Activated T-cell treated with anti-CD3 and anti-CD28 coated beads, Interleukin-2, amount 50 U/mL, for 24 hours (primary cell): ENCODE results near the gene GPC6.

Source experiments
- DNase-seq: peaks from one replicate; pipeline ENCODE4 v3.0.0-alpha.2; 2020
- H3K27ac Mint-ChIP-seq: 2 replicates; pipeline ENCODE4 v1.8.0; 2020; ENCODE audit warnings: mild to moderate bottlenecking, mixed read lengths
- H3K27me3 Mint-ChIP-seq: 2 replicates; pipeline ENCODE4 v1.8.0; 2020; ENCODE audit warnings: mixed read lengths
- H3K36me3 Mint-ChIP-seq: 2 replicates; pipeline ENCODE4 v1.8.0; 2020; ENCODE audit warnings: low read depth, mixed read lengths
- H3K4me1 Mint-ChIP-seq: 2 replicates; pipeline ENCODE4 v1.8.0; 2020; ENCODE audit warnings: low read depth, mixed read lengths
- H3K4me3 Mint-ChIP-seq: 2 replicates; pipeline ENCODE4 v1.8.0; 2020; ENCODE audit warnings: mild to moderate bottlenecking, moderate library complexity, mixed read lengths
- H3K9me3 Mint-ChIP-seq: 2 replicates; pipeline ENCODE4 v1.8.0; 2020; ENCODE audit warnings: mixed read lengths

GPC6 gene

DNA sequence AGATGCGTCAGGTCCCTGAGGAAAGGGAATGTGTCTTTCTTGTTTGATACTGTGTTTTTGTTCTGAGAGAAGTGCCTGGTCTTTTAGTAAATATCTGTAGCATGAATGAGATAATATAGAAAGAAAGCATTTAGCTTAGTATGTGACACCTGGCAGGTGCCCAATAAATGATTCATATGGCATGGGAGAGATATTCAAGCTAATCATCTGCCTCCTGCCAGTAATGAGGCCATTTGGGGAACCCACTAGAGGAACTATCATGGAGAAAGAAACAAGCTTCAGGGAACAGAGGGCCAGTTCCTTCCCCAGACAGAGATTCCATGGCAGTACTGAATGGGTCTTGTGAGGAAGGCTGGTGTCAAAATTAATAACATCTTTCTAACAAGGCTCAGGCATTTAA is 648.9 kb downstream of the GPC6 start:
- no peaks in the 10 kb centered on the region for H3K27me3 Mint-ChIP-seq
- H3K36me3 Mint-ChIP-seq, result no peaks in the 10 kb centered on the region
- no peak overlapping the region for H3K4me3 Mint-ChIP-seq
- H3K4me1 Mint-ChIP-seq, result no peaks in the 10 kb centered on the region
- H3K9me3 Mint-ChIP-seq, result peaks cover 4% of the 10 kb centered on the region
- DNase-seq, result no peak
- H3K27ac Mint-ChIP-seq, result no peak overlapping the region

DNA sequence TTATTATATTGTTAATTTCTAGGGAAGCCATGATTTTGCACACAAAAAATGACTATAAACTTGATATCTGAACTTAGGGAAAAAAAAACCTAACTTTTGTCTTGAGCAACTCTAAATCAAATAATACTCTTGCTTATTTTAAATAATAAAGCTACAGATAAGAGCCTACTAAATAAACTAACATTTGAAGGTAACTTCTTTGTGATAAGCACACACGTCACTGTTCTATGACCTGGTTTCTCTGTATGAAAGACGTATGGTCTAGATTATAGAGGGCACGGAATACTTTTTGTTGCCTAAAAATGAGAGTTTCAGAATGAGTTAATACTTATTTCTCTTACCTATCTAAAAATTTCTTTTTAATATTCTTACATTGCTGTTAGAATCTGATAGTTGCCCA is 649.6 kb downstream of the GPC6 start:
- no peak for DNase-seq
- no peaks in the 10 kb centered on the region for H3K36me3 Mint-ChIP-seq
- H3K27ac Mint-ChIP-seq, result no peak overlapping the region
- no peaks in the 10 kb centered on the region for H3K4me1 Mint-ChIP-seq
- H3K4me3 Mint-ChIP-seq, result no peak overlapping the region
- H3K27me3 Mint-ChIP-seq, result no peaks in the 10 kb centered on the region
- H3K9me3 Mint-ChIP-seq, result peaks cover 4% of the 10 kb centered on the region

DNA sequence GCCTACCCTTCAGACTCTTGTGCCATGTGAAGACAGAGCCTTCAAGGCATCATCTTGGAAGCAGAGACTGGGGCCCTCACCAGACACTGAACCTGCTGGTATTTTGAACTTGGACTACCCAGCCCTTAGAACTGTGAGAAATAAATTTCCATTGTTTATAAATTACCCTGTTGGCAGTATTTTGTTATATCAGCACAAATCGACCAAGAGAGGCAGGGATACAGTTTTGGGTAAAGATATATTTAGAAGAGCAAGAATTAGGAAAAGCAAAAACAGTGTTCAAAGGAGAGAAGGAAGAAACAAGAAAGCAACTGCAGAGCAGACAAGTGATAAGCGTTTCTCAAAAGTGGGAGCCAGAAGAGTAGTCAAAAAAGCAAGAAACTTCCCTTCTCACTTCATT is 652.1 kb downstream of the GPC6 start:
- no peak for DNase-seq
- H3K36me3 Mint-ChIP-seq, result no peaks in the 10 kb centered on the region
- H3K27ac Mint-ChIP-seq, result no peak overlapping the region
- no peak overlapping the region for H3K4me3 Mint-ChIP-seq
- H3K9me3 Mint-ChIP-seq, result peaks cover 4% of the 10 kb centered on the region
- H3K27me3 Mint-ChIP-seq, result no peaks in the 10 kb centered on the region
- no peaks in the 10 kb centered on the region for H3K4me1 Mint-ChIP-seq

DNA sequence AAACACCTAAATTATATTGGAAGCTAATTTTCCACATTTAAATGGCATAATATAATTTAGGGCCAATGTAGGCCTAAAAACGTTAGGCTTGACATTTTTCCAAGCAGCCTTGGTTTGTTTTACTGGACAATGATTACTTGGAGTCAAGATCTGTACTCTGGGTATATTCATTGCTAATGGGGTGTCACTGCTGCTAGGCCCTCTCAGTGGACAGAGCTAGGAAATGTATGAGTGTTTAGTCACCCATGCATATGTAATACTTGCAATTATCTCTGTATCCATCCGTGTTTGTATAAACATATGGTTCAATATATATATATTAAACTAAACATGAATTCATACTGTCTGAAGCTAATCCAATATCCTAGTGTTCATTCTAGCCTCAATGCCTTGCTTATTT is 654.8 kb downstream of the GPC6 start:
- no peak overlapping the region for H3K27ac Mint-ChIP-seq
- no peaks in the 10 kb centered on the region for H3K4me1 Mint-ChIP-seq
- H3K27me3 Mint-ChIP-seq, result peaks cover 2% of the 10 kb centered on the region
- DNase-seq, result no peak
- no peak overlapping the region for H3K4me3 Mint-ChIP-seq
- peaks cover 4% of the 10 kb centered on the region for H3K9me3 Mint-ChIP-seq
- no peaks in the 10 kb centered on the region for H3K36me3 Mint-ChIP-seq

DNA sequence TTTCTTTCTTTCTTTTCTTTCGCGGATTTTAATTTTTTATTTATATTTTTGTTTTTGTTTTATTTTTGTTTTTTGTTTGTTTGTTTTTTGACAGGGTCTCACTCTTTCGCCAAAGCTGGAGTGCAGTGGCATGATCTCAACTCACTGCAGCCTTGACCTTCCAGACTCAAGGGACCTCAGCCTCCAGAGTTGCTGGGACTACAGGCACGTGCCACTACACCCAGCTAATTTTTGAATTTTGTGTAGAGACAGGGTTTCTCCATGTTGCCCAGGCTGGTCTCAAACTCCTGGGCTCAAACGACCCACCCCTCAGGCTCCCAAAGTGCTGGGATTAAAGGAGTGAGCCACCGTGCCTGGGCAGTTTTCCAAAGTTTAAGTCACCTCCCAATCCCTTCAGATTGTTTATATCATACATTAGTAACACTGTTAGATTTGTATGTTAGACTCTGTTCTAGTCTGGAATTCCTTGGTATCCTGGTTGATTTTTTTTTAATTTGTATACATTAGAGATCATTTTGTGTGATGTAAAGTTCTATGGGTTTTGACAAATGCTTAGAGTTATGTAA is 655.6 kb downstream of the GPC6 start:
- Mint-ChIP-seq H3K4me3 (no peak overlapping the region), H3K4me1 (no peaks in the 10 kb centered on the region), H3K9me3 (peaks cover 4% of the 10 kb centered on the region), H3K27ac (no peak overlapping the region), H3K27me3 (peaks cover 2% of the 10 kb centered on the region), H3K36me3 (no peaks in the 10 kb centered on the region)
- DNase-seq, result no peak

DNA sequence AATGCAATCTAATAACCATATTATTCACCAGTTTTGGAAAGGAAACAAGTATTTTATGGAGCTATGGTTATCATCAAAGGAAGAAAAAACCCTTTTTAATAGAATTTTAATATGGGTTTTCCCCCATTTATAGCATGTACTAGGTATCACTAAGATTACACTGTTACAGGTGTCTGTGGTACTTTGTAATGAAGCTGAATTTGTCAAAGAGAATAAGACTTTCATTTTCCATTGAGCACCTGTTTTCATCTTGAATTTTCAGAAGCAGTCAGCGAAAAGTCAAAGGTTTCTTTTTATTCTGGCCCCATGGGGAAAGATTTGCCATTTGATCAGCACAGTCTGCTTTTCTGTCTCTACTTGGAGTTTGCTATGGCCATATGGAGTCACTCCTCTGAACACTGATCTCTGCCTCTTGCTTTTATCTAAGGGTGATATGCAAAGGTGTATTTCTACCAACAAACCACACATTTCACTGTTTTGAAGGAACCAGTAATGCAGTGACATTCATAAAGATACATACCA is 662.9 kb downstream of the GPC6 start:
- no peak for DNase-seq
- Mint-ChIP-seq H3K36me3 (no peaks in the 10 kb centered on the region), H3K27ac (no peak overlapping the region), H3K9me3 (no peaks in the 10 kb centered on the region), H3K4me3 (no peak overlapping the region), H3K4me1 (peaks cover 4% of the 10 kb centered on the region), H3K27me3 (peaks cover 2% of the 10 kb centered on the region)

DNA sequence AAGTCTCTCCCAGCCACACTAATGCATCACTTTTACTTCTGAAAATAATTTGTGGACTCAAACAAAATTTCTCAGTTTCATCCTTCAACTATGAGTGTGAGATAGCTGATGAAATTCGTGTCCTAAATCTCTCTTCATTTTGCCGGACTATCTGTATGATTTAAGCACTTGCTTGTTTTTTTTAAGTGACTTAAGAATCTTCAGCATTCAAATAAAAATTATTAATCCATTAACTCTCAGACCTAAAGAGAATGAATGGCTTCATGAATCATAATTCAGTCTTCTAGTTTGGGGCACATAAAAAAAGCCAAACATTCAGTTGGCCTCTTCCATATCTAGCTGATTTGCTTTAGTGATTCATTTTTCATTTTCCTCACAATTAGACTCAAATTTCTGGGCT is 673.4 kb downstream of the GPC6 start:
- no peak overlapping the region for H3K27ac Mint-ChIP-seq
- H3K9me3 Mint-ChIP-seq, result no peaks in the 10 kb centered on the region
- H3K4me3 Mint-ChIP-seq, result no peak overlapping the region
- no peak for DNase-seq
- H3K27me3 Mint-ChIP-seq, result peaks cover 18% of the 10 kb centered on the region
- H3K36me3 Mint-ChIP-seq, result no peaks in the 10 kb centered on the region
- no peaks in the 10 kb centered on the region for H3K4me1 Mint-ChIP-seq

- peaks cover 19% of the 10 kb centered on the region for H3K27me3 Mint-ChIP-seq
- H3K4me3 Mint-ChIP-seq, result no peak overlapping the region
- H3K4me1 Mint-ChIP-seq, result no peaks in the 10 kb centered on the region
- H3K9me3 Mint-ChIP-seq, result no peaks in the 10 kb centered on the region
- no peak overlapping the region for H3K27ac Mint-ChIP-seq
- no peaks in the 10 kb centered on the region for H3K36me3 Mint-ChIP-seq
- DNase-seq, result no peak
Measured at GRCh38 chr13:93900731-93901130, 674.1 kb downstream of the GPC6 start.

DNA sequence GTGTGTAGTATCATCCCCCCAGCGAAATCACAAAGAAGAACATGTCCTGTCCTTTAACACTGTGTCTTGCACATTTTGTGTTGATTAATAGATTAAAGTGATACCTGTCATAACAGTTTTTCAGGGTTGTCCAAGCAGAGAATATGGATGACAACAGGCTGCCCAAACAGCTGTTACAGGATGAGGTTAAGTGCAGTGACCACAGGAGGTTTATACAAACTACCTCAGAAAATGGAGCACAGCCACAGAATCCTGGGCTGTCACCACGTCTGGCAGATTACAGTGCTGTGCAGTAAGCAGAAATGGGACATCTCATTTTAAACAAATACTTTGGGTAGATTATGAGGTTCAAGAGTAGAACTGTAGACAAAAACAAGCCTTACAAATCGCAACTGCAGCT is 677.3 kb downstream of the GPC6 start:
- Mint-ChIP-seq H3K27me3 (peaks cover 24% of the 10 kb centered on the region), H3K36me3 (no peaks in the 10 kb centered on the region), H3K27ac (no peak overlapping the region), H3K9me3 (no peaks in the 10 kb centered on the region), H3K4me3 (no peak overlapping the region), H3K4me1 (no peaks in the 10 kb centered on the region)
- DNase-seq, result no peak

GRCh38 chr13:93915269-93915809 is 688.7 kb downstream of the GPC6 start:
- peaks cover 6% of the 10 kb centered on the region for H3K4me1 Mint-ChIP-seq
- H3K27me3 Mint-ChIP-seq, result peaks cover 21% of the 10 kb centered on the region
- no peak overlapping the region for H3K27ac Mint-ChIP-seq
- no peaks in the 10 kb centered on the region for H3K36me3 Mint-ChIP-seq
- no peaks in the 10 kb centered on the region for H3K9me3 Mint-ChIP-seq
- no peak overlapping the region for H3K4me3 Mint-ChIP-seq
- no peak for DNase-seq

DNA sequence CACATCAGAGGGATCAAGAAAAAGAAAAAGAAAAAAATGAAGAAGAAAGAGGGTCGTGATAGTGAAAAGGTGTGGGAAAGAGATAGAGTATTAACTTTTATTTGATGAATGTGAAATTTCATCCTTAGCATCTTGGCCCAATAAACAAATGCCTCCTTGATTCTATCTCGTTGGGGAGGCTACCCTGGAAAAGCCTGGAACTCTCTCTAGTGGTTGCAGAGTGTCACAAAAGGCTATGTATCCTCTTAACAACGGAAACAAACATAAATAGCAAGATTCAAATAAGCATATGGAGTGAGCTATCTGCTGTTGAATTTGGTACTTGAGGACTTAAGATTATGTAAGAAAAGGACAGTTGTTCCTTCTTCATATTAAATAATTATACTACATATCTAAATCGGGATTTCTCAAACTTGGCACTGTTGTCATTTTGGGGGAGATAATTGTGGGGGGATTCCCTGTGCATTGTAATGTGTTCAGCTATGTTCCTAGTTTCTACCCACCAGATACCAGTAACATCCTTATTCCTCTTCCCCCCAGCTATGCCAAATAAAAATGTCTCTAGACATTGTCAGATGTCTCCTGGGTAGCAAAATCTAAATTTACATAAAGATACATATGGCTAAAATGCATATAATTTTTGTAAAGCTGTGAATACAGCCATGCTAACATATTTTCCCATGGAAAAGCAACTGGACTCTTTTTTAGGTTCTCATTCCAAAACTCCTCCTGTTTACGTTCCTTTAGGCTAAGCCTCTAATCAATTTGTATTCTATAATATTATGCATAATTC is 695.7 kb downstream of the GPC6 start:
- Mint-ChIP-seq H3K4me1 (peaks cover 6% of the 10 kb centered on the region), H3K27ac (no peak overlapping the region), H3K27me3 (peaks cover 15% of the 10 kb centered on the region), H3K4me3 (no peak overlapping the region), H3K9me3 (no peaks in the 10 kb centered on the region), H3K36me3 (no peaks in the 10 kb centered on the region)
- DNase-seq, result no peak

- no peaks in the 10 kb centered on the region for H3K36me3 Mint-ChIP-seq
- H3K4me3 Mint-ChIP-seq, result no peak overlapping the region
- H3K4me1 Mint-ChIP-seq, result no peaks in the 10 kb centered on the region
- H3K9me3 Mint-ChIP-seq, result no peaks in the 10 kb centered on the region
- H3K27ac Mint-ChIP-seq, result no peak overlapping the region
- peaks cover 4% of the 10 kb centered on the region for H3K27me3 Mint-ChIP-seq
- DNase-seq, result no peak
Measured at GRCh38 chr13:93925990-93926389, 699.4 kb downstream of the GPC6 start.

DNA sequence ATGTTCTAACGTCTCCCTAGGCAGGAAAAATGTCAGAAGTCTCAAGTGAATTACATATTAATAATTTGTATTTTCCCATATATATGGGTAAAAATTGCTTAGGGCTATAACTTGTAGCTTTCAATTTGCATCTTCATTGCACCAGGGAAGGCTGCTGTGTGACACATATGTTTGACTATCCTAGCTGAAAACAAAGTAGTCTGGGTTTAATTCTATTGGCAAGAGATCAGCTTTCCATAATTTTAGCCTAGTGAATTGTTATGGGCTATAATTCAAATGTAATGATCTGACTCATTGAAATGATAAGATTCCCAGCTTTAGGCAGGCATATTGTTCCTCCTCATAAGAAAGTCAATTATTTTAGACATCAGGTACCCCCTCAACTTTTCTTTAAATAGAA is 699.8 kb downstream of the GPC6 start:
- no peaks in the 10 kb centered on the region for H3K4me1 Mint-ChIP-seq
- no peak overlapping the region for H3K27ac Mint-ChIP-seq
- no peak for DNase-seq
- no peak overlapping the region for H3K4me3 Mint-ChIP-seq
- H3K9me3 Mint-ChIP-seq, result no peaks in the 10 kb centered on the region
- peaks cover 4% of the 10 kb centered on the region for H3K27me3 Mint-ChIP-seq
- no peaks in the 10 kb centered on the region for H3K36me3 Mint-ChIP-seq

DNA sequence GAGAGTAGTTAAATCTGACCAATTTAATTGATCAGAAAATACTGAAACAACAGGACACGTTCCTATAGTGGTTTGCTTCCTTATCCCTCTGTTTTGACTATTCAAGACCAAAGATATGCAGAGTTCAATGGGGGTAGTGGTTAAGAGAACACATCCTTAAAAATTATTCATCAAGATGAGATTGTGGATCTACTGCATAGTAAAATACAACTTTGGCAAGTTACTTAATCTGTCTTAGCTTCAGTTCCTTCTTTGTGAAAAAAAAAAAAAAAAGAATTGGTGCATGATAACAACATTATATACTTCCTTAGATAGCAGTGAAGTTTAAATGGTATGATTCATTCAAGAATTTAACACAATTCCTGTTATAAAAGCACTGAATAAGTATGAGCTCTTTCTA is 700.8 kb downstream of the GPC6 start:
- H3K36me3 Mint-ChIP-seq, result no peaks in the 10 kb centered on the region
- H3K27ac Mint-ChIP-seq, result no peak overlapping the region
- no peaks in the 10 kb centered on the region for H3K9me3 Mint-ChIP-seq
- no peaks in the 10 kb centered on the region for H3K4me1 Mint-ChIP-seq
- no peak overlapping the region for H3K4me3 Mint-ChIP-seq
- no peak for DNase-seq
- peaks cover 2% of the 10 kb centered on the region for H3K27me3 Mint-ChIP-seq

DNA sequence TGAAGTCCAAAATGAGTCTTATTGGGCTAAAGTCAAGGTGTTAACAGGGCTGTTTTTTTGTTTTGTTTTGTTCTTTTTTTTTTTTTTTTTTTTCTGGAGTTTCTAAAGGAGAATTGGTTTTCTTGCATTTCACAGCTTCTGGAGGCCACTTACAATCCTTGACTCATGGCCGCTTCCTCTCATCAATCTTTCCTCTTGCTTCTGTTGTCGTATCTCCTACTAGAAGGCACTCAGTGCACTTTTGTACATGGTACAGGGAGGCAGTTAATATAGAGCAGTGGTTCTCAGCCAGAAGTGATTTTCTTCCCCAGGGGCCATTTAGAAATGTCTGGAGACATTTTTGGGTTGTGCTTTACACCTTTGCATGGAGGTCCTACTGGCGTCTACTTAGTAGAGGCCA is 706.3 kb downstream of the GPC6 start:
- Mint-ChIP-seq H3K4me1 (no peaks in the 10 kb centered on the region), H3K27me3 (peaks cover 2% of the 10 kb centered on the region), H3K4me3 (no peak overlapping the region), H3K9me3 (no peaks in the 10 kb centered on the region), H3K27ac (no peak overlapping the region), H3K36me3 (no peaks in the 10 kb centered on the region)
- no peak for DNase-seq
